Activated effector memory CD4-positive, alpha-beta T cell treated with anti-CD3 and anti-CD28 coated beads, Interleukin-2, amount 50 U/mL, for 16 hours (primary cell): ENCODE data around the gene TBC1D9B.
A peak's percentile ranks its signal among the peaks of the same experiment; 100 is the strongest.

Experiments
- DNase-seq: peaks from one replicate; pipeline ENCODE4 v3.0.0-alpha.2; 2020

Gene TBC1D9B

GRCh38 chr5:179906795-179907555 lies 722 bp downstream of the TBC1D9B start:
- DNase-seq: peak; percentile 66

- DNase-seq: no peak
These were observed 1.4 kb downstream of the TBC1D9B start for GRCh38 chr5:179906294-179906794.

GRCh38 chr5:179905161-179905560 lies 2.5 kb downstream of the TBC1D9B start:
- DNase-seq: no peak

GRCh38 chr5:179904463-179905160 lies 3.1 kb downstream of the TBC1D9B start:
- DNase-seq: no peak

- no peak for DNase-seq
These were observed 4.9 kb downstream of the TBC1D9B start for GRCh38 chr5:179902763-179903158.

- DNase-seq: no peak
These were observed 5.6 kb downstream of the TBC1D9B start for GRCh38 chr5:179901915-179902762.

GRCh38 chr5:179901462-179901861 lies 6.2 kb downstream of the TBC1D9B start:
- no peak for DNase-seq

- DNase-seq: no peak
These were observed 7.0 kb downstream of the TBC1D9B start for GRCh38 chr5:179900711-179901110.

GRCh38 chr5:179900206-179900605 lies 7.5 kb downstream of the TBC1D9B start:
- DNase-seq: no peak

GRCh38 chr5:179895861-179896260 lies 11.8 kb downstream of the TBC1D9B start:
- no peak for DNase-seq

GRCh38 chr5:179893958-179894895 lies 13.5 kb downstream of the TBC1D9B start:
- DNase-seq: no peak

GRCh38 chr5:179893076-179893957 lies 14.4 kb downstream of the TBC1D9B start:
- DNase-seq: no peak

GRCh38 chr5:179892255-179892654 lies 15.4 kb downstream of the TBC1D9B start:
- no peak for DNase-seq

- DNase-seq: no peak
These were observed 16.7 kb downstream of the TBC1D9B start for GRCh38 chr5:179890751-179891682.

- no peak for DNase-seq
These were observed 17.8 kb downstream of the TBC1D9B start for GRCh38 chr5:179889885-179890284.

- DNase-seq: no peak
These were observed 19.9 kb downstream of the TBC1D9B start for GRCh38 chr5:179887802-179888201.

- DNase-seq: no peak
These were observed 20.6 kb downstream of the TBC1D9B start for GRCh38 chr5:179887095-179887494.

GRCh38 chr5:179886190-179886911 lies 21.3 kb downstream of the TBC1D9B start:
- no peak for DNase-seq

- DNase-seq: no peak
These were observed 22.1 kb downstream of the TBC1D9B start for GRCh38 chr5:179885491-179886090.
